Kidney (tissue), 14 donors: ENCODE results near the gene ACOX3. TPM values are rescaled to one million over a fixed set of nuclear protein-coding genes. Genes with fewer than 3 reads are reported as not detected.

Experiments used
- DNase-seq, 5 donors: peaks; one replicate each; pipeline ENCODE4 v3.0.0-alpha.2; 2013 to 2020
- FAIRE-seq: peaks from 2 replicates; lab custom pipeline; 2012; peaks lifted over from hg19 to GRCh38; lab: Jason Lieb, UNC
- H3K27ac ChIP-seq, 2 donors: one replicate each; pipeline ENCODE4 v1.7.0; 2013; ENCODE audit warnings: low read depth in 2 of 2, low read length in 2 of 2, inconsistent platforms in 1 of 2
- H3K27me3 ChIP-seq: one replicate; pipeline ENCODE4 v1.7.1; 2013; ENCODE audit warnings: low read length, inconsistent platforms; ENCODE audit not compliant: control insufficient read depth, insufficient read depth
- H3K36me3 ChIP-seq, 3 donors: one replicate each; pipeline versions ENCODE4 v1.7.0 to v1.7.1; 2013; ENCODE audit warnings: low read length in 3 of 3, control low read depth in 1 of 3, inconsistent platforms in 1 of 3; ENCODE audit not compliant: insufficient read depth in 3 of 3, control insufficient read depth in 2 of 3
- H3K4me1 ChIP-seq, 3 donors: one replicate each; pipeline versions ENCODE4 v1.7.0 to v1.7.1; 2013; ENCODE audit warnings: low read length in 3 of 3, inconsistent platforms in 1 of 3, low read depth in 1 of 3; ENCODE audit not compliant: control insufficient read depth in 2 of 3, insufficient read depth in 2 of 3
- H3K4me3 ChIP-seq, 3 donors: one replicate each; pipeline versions ENCODE4 v1.7.0 to v1.8.1; 2013; ENCODE audit warnings: low read length in 3 of 3, control low read depth in 1 of 3, inconsistent platforms in 1 of 3
- H3K9ac ChIP-seq, 3 donors: one replicate each; pipeline versions ENCODE4 v1.7.0 to v1.7.1; 2013; ENCODE audit warnings: low read length in 3 of 3, control low read depth in 1 of 3, inconsistent platforms in 1 of 3
- H3K9me3 ChIP-seq, 3 donors: one replicate each; pipeline versions ENCODE4 v1.7.0 to v1.7.1; 2013; ENCODE audit warnings: low read length in 3 of 3, control low read depth in 1 of 3, inconsistent platforms in 1 of 3; ENCODE audit not compliant: control insufficient read depth in 2 of 3, insufficient read depth in 1 of 3
- CTCF ChIP-seq: IDR thresholded peaks from 3 replicates; pipeline ENCODE4 v1.5.1; 2012; ENCODE audit warnings: mild to moderate bottlenecking, moderate library complexity, borderline replicate concordance; ENCODE audit not compliant: insufficient read depth; ENCODE audit errors: extremely low read depth
- intact Hi-C: fragments of 100-400 bp; cut with DNase I; formaldehyde crosslinking; loops from one replicate; pipeline ENCODE4 v1.11.1; 2022
- polyA plus RNA-seq: library from polyadenylated mRNA; stranded (reverse); fragments of 350-450 nt; fragmentation: Illumina TruSeq; extraction: RNeasy Lipid Tissue Mini Kit (QIAGEN cat#74804); gene quantifications from one replicate; pipeline ENCODE4 v1.2.3, GENCODE V29; 2014; ENCODE audit warnings: low read depth, low replicate concordance; ENCODE audit not compliant: insufficient read depth
- total RNA-seq: library from RNA; stranded (reverse); fragmentation: NEBNext Ultra II Directional; extraction: Animal tissue kit (Norgen Biotek cat#: 25700); gene quantifications from one replicate; pipeline ENCODE4 v1.2.1, GENCODE V29; 2021
- donor health status: control.
- donor health status: control.
- donor health status: control.
- donor health status: control.
- donor health status: control.
- donor health status: DM: yes; HTN: yes; CAD: no.
- donor health status: Normal renal cell carcinoma (clear cell type).

The ACOX3 gene
- total and polyA plus RNA-seq, 2 donors from 2014 or later, result 10.1 to 21.7 TPM

- H3K36me3 ChIP-seq, result peaks cover 0 to 6% (median 3%) of the 10 kb centered on the region in 3 donors
- peak in 4 of 5 donors; percentile 40 to 85 (median 61) for DNase-seq
- peaks cover 0 to 2% (median 0%) of the 10 kb centered on the region in 3 donors for H3K4me1 ChIP-seq
- no peak overlapping the region for H3K9ac ChIP-seq
- no peaks in the 10 kb centered on the region for H3K9me3 ChIP-seq
- H3K27ac ChIP-seq, result no peak overlapping the region
- FAIRE-seq, result no peak
- TF ChIP-seq CTCF, result no peak
- intact Hi-C loops, result no loop called here
- H3K27me3 ChIP-seq, result no peaks in the 10 kb centered on the region
- no peak overlapping the region for H3K4me3 ChIP-seq
Observed at GRCh38 chr4:8383451-8384160, 56.9 kb downstream of the ACOX3 start.

GRCh38 chr4:8383016-8383415 is 57.5 kb downstream of the ACOX3 start:
- FAIRE-seq (no peak), DNase-seq (peak in 1 of 5 donors; percentile 43)
- Histone ChIP-seq H3K4me1 (peaks cover 0 to 2% (median 0%) of the 10 kb centered on the region in 3 donors), H3K4me3 (no peak overlapping the region), H3K27me3 (no peaks in the 10 kb centered on the region), H3K9me3 (no peaks in the 10 kb centered on the region), H3K27ac (no peak overlapping the region), H3K36me3 (peaks cover 0 to 6% (median 0%) of the 10 kb centered on the region in 3 donors), H3K9ac (no peak overlapping the region)
- intact Hi-C loops, result no loop called here
- no peak for TF ChIP-seq CTCF

DNA sequence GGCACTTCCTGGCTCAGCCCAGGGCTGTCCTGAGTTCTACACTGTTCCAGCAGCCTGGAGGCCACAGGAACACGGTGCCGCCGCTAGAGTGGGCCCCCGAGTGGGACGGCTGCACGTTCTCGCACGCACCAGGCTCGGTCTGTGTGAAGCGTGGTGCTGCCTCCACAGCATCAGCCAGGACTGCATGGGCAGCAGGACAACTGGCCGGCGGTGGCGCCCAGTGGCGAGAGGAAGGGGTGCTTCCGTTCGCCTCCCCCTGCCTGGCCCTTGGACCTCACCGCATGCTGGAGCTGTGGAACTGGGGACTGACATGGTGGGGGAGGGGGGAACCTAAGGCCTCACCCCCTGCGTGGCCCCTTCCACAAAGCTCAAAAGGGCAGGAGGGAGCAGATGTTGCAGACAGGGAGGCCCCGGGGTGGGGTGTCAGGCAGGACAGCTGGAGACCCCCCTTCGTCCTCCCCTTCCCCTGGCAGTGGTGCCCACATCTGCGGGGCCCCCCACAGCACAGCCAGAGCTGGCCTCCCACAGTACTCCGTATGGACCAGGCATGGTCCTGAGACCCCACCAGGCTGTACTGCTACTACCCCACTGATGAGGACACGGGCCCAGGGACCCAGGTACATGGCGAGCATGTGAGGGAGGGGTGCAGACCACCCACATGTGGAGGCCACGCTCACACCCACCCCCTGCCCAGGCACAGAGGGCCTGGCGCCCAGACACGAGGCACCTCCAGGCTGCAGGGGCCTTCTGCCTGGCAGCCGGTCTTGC is 58.5 kb downstream of the ACOX3 start:
- DNase-seq (peak in 1 of 5 donors; percentile 71), FAIRE-seq (no peak)
- Histone ChIP-seq H3K9me3 (no peaks in the 10 kb centered on the region), H3K9ac (no peak overlapping the region), H3K36me3 (peaks cover 0 to 5% (median 3%) of the 10 kb centered on the region in 3 donors), H3K4me3 (no peak overlapping the region), H3K4me1 (peaks cover 0 to 2% (median 0%) of the 10 kb centered on the region in 3 donors), H3K27me3 (no peaks in the 10 kb centered on the region), H3K27ac (no peak overlapping the region)
- intact Hi-C loops, result no loop called here
- no peak for TF ChIP-seq CTCF
